ENCODE results near the gene XPNPEP1.

Gene XPNPEP1

GRCh38 chr10:109947111-109947920 is 24.0 kb upstream of the XPNPEP1 start:
- DNase-seq (ENCODE audit: low read depth), result no peak

GRCh38 chr10:109946680-109947079 is 23.4 kb upstream of the XPNPEP1 start:
- DNase-seq (ENCODE audit: low read depth), result no peak

- DNase-seq (ENCODE audit: low read depth), result no peak
These were observed 22.3 kb upstream of the XPNPEP1 start for GRCh38 chr10:109945473-109946177.

- DNase-seq (ENCODE audit: low read depth), result no peak
These were observed 21.3 kb upstream of the XPNPEP1 start for GRCh38 chr10:109944613-109945012.

- DNase-seq (ENCODE audit: low read depth), result no peak
These were observed 18.0 kb upstream of the XPNPEP1 start for GRCh38 chr10:109941236-109941862.

- DNase-seq (ENCODE audit: low read depth), result no peak
These were observed 17.2 kb upstream of the XPNPEP1 start for GRCh38 chr10:109940553-109940952.

- no peak for DNase-seq (ENCODE audit: low read depth)
These were observed 16.8 kb upstream of the XPNPEP1 start for GRCh38 chr10:109940117-109940516.

GRCh38 chr10:109939315-109939961 is 16.1 kb upstream of the XPNPEP1 start:
- DNase-seq (ENCODE audit: low read depth), result no peak

- no peak for DNase-seq (ENCODE audit: low read depth)
These were observed 14.3 kb upstream of the XPNPEP1 start for GRCh38 chr10:109937460-109938065.

- DNase-seq (ENCODE audit: low read depth), result no peak
These were observed 11.9 kb upstream of the XPNPEP1 start for GRCh38 chr10:109934958-109935793.

- DNase-seq (ENCODE audit: low read depth), result no peak
These were observed 10.8 kb upstream of the XPNPEP1 start for GRCh38 chr10:109933984-109934565.

- DNase-seq (ENCODE audit: low read depth), result no peak
These were observed 9.7 kb upstream of the XPNPEP1 start for GRCh38 chr10:109932968-109933367.

- no peak for DNase-seq (ENCODE audit: low read depth)
These were observed 9.1 kb upstream of the XPNPEP1 start for GRCh38 chr10:109932391-109932790.

- DNase-seq (ENCODE audit: low read depth), result no peak
These were observed 7.9 kb upstream of the XPNPEP1 start for GRCh38 chr10:109931163-109931562.

GRCh38 chr10:109929501-109930219 is 6.3 kb upstream of the XPNPEP1 start:
- no peak for DNase-seq (ENCODE audit: low read depth)

GRCh38 chr10:109928475-109928891 is 5.2 kb upstream of the XPNPEP1 start:
- DNase-seq (ENCODE audit: low read depth), result no peak

- DNase-seq (ENCODE audit: low read depth), result no peak
These were observed 3.5 kb upstream of the XPNPEP1 start for GRCh38 chr10:109926825-109927224.

- DNase-seq (ENCODE audit: low read depth), result no peak
These were observed 2.9 kb upstream of the XPNPEP1 start for GRCh38 chr10:109926061-109926745.

GRCh38 chr10:109924967-109925620 is 1.8 kb upstream of the XPNPEP1 start:
- no peak for DNase-seq (ENCODE audit: low read depth)
